Psoas muscle (tissue), 8 donors: ENCODE results near the gene RPP25. TPM values are rescaled to one million over a fixed set of nuclear protein-coding genes. Genes with fewer than 3 reads are reported as not detected.

Experiments used
- ATAC-seq, 4 donors: fragments of 200-7000 bp; cut with Tn5 transposase; one replicate each; pipeline ENCODE4 v1.9.1; 2020; ENCODE audit warnings: moderate library complexity in 3 of 4, mild to moderate bottlenecking in 2 of 4
- DNase-seq, 2 donors: peaks; one replicate each; pipeline ENCODE4 v3.0.0-alpha.2; 2020
- H3K27ac ChIP-seq: fragments of 200-600 bp; one replicate; pipeline ENCODE4 v1.8.0; 2022
- H3K27me3 ChIP-seq, 3 donors: fragments of 200-600 bp in 1 of 3; one replicate each; pipeline versions ENCODE4 v1.6.1 to v1.8.0; 2013 to 2022; ENCODE audit warnings: low read length in 2 of 3, mild to moderate bottlenecking in 2 of 3, moderate library complexity in 1 of 3; ENCODE audit not compliant: insufficient read depth in 3 of 3
- H3K36me3 ChIP-seq, 2 donors: fragments of 200-600 bp in 1 of 2; one replicate each; pipeline versions ENCODE4 v1.6.1 to v1.8.0; 2013 to 2022; ENCODE audit warnings: low read depth in 1 of 2, mild to moderate bottlenecking in 1 of 2, moderate library complexity in 1 of 2; ENCODE audit not compliant: insufficient read depth in 1 of 2
- H3K4me1 ChIP-seq: fragments of 200-600 bp; one replicate; pipeline ENCODE4 v1.8.0; 2022
- H3K4me3 ChIP-seq: fragments of 200-600 bp; one replicate; pipeline ENCODE4 v1.8.0; 2022; ENCODE audit warnings: mild to moderate bottlenecking
- H3K9me3 ChIP-seq: fragments of 200-600 bp; one replicate; pipeline ENCODE4 v1.8.0; 2022
- CTCF ChIP-seq: fragments of 200-600 bp; IDR thresholded peaks from one replicate; pipeline ENCODE4 v1.8.0; 2022; ENCODE audit warnings: antibody characterized with exemption
- WGBS, 3 donors: extraction: QIAGEN DNeasy Blood & Tissue Kit; methylation state at CpG; one replicate each; pipeline versions ENCODE4 v1.1.6 to v1.1.7; 2013; 5-methylcytosine and 5-hydroxymethylcytosine counted together
- intact Hi-C, 2 donors: fragments of 100-400 bp; cut with DNase I; formaldehyde crosslinking; loops; one replicate each; pipeline versions ENCODE4 v1.11.0 to v1.14.2; 2022
- polyA plus RNA-seq, 3 donors: library from polyadenylated mRNA; stranded (reverse); fragments of 200-250 nt; gene quantifications; one replicate each; pipeline ENCODE4 v1.2.3, GENCODE V29; 2013
- total RNA-seq, 4 donors: library from RNA; stranded (reverse); fragmentation: NEBNext Ultra II Directional in 2 of 4; extraction: Animal tissue kit (Norgen Biotek cat#: 25700) in 2 of 4; gene quantifications; one replicate each; pipeline versions ENCODE4 v1.2.1 to v1.2.4, GENCODE V29; 2021 to 2023
- donor health status: healthy with polysubstance abuse.
- donor health status: DM: no; HTN: no; CAD: no; lungs with moderate emphysema.
- donor health status: Bipolar disorder and iron deficiency.
- donor health status: healthy.
- donor health status: DM: yes; HTN: yes; CAD: no.
- donor health status: DM: no; HTN: no; CAD: no.
- donor health status: DM: no; HTN: no; CAD: no.
- donor health status: DM: yes; HTN: yes; CAD: no.

The RPP25 gene
- total and polyA plus RNA-seq, 7 donors = 0.64 to 11.6 (median 1.7) TPM

DNA sequence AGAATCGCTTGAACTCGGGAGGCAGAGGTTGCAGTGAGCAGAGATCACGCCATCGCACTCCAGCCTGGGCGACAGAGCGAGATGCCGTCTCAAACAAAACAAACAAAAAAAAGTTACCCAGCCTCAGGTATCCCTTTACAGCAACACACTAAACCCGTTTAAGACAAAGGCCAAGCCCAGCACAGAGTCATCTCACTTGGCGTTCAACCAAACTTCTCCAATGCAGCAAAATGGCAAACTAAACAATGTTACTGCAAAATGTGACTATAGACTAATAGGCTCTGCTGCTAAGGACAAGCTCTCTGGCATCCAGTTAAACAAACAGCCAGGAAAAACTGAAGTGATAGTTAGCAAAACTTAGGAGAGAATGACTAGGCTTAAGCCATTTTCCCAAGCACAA is 43.5 kb downstream of the RPP25 start:
- ATAC-seq = no peak
- Histone ChIP-seq H3K27ac (no peak overlapping the region), H3K4me1 (no peaks in the 10 kb centered on the region), H3K36me3 (peaks cover 3 to 77% of the 10 kb centered on the region in 2 donors), H3K27me3 (no peaks in the 10 kb centered on the region), H3K9me3 (no peaks in the 10 kb centered on the region), H3K4me3 (no peak overlapping the region)
- 80 to 88% (median 84%) methylated on average over 7 to 9 of the region's 9 CpGs for WGBS, 3 donors
- no peak for DNase-seq
- TF ChIP-seq CTCF = no peak
- intact Hi-C loops = no loop called here

GRCh38 chr15:74908635-74909034 is 47.9 kb downstream of the RPP25 start:
- 84 to 98% (median 90%) methylated on average over 4 of the region's 4 CpGs for WGBS, 3 donors
- peaks cover 0 to 49% of the 10 kb centered on the region in 2 donors for H3K36me3 ChIP-seq
- no peak overlapping the region for H3K4me3 ChIP-seq
- H3K4me1 ChIP-seq = peaks cover 19% of the 10 kb centered on the region
- no peaks in the 10 kb centered on the region for H3K9me3 ChIP-seq
- DNase-seq = no peak
- H3K27ac ChIP-seq = no peak overlapping the region
- intact Hi-C loops = loop anchor here in 1 of 2 donors (5.0 kb wide), 1 partner anchor 66 kb away; the partner anchor contains the start of gene ULK3
- ATAC-seq = no peak
- H3K27me3 ChIP-seq = no peaks in the 10 kb centered on the region
- TF ChIP-seq CTCF = no peak

DNA sequence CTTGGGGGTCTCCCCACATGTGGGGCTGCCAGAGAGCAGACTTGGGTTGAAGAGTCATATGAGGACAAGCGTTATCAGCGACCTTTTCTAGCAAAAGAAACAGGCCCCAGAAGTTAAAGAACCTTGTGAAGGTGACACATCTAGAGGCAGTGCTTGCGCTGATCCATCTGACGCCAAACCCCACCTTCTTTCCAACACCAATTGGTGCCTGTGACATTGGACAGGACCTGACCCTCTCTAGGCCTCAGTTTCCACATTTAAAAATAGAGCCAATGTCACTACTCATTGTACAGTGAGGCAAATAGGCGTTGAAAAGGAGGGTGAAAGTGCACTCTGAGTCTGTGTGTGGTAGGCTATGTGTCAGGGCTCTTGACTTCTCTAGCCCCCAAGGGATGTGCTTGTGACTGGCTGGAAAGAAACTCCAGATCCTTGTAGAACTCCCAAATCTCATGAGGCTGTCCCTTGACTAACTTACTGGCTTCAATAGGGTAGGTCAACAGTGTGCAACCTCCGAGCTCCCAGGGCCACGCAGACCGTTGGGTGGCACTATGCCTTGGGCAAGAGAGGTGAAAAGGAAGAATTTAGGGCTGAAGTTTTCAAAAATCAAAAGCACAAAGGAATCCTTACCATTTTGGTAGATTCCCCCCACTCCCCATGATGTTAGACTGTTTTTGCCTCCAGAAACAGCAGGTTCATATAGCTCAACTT is 49.3 kb downstream of the RPP25 start:
- Histone ChIP-seq H3K4me3 (peak overlapping the region; percentile 83), H3K27me3 (no peaks in the 10 kb centered on the region), H3K27ac (peak overlapping the region; percentile 93), H3K36me3 (peaks cover 0 to 49% of the 10 kb centered on the region in 2 donors), H3K9me3 (no peaks in the 10 kb centered on the region), H3K4me1 (peaks cover 19% of the 10 kb centered on the region)
- intact Hi-C loops = loop anchor here in 1 of 2 donors (5.0 kb wide), 1 partner anchor 65 kb away; the partner anchor contains the start of gene ULK3
- TF ChIP-seq CTCF = no peak
- DNase-seq (no peak), ATAC-seq (peak; percentile 38 to 69 (median 50))
- WGBS, 3 donors = 35 to 41% (median 36%) methylated on average over 8 of the region's 8 CpGs

DNA sequence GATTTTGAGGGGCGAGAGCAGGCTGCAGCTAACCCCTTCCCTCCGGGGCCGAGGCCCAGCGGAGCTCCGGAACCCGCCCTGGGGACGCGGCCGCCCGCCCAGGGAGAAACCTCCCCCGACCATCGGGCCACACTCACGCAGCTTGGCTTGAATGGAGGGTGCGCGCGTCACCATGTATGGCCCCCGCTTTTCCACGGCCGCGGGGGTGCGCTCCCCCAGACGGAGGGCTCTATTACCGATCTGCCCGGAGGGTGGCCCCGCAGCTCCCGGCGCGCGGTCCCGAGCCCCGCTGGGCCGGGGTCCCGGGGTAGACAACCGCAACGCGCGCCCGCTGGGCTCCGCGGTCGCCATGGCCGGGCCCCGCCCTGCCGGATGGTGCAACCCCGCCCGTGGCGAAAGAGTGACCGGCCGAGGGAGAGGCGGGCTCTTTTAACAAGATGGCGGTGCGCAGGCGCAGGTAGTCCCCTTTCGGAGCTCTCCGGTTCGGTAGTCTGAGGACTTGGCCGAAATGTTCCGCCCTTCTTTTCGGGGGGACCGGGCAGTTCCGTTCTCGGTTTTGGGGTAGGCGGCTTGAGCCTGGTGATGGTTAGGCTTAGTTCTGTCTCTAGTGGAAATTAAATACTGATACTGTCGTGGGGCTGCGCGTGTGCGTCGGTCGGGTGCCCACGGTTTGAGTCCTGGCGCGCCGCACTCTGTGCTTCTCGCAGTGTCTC is 50.0 kb downstream of the RPP25 start, which contains the start of gene FAM219B:
TSS of gene FAM219B (minus strand) at position 402 of the 713 bp plus-strand sequence. CDS start at position 351, 51 bp downstream.
- Histone ChIP-seq H3K27ac (peak within 1 kb of the TSS; percentile 93), H3K4me1 (peaks cover 19% of the 10 kb centered on the region), H3K9me3 (no peaks in the 10 kb centered on the region), H3K27me3 (no peaks in the 10 kb centered on the region), H3K36me3 (peaks cover 0 to 49% of the 10 kb centered on the region in 2 donors), H3K4me3 (peak within 1 kb of the TSS; percentile 83)
- 0 to 1% (median 0%) methylated on average over 70 to 74 of the region's 74 CpGs for WGBS, 3 donors
- peak; percentile 95 to 97 for DNase-seq
- no peak for TF ChIP-seq CTCF
- intact Hi-C loops = loop anchor here in 1 of 2 donors (5.0 kb wide), 1 partner anchor 64 kb away; the partner anchor contains the start of gene ULK3
- ATAC-seq = peak; percentile 94 to 97 (median 96)
